GM12864 (cell line): ENCODE data around the gene NEU4.

Experiments
- DNase-seq: peaks from one replicate; pipeline ENCODE4 v3.0.0-alpha.2; 2011; ENCODE audit warnings: low read depth
- H3K4me3 ChIP-seq: 2 replicates; pipeline ENCODE4 v1.5.1; 2011; ENCODE audit warnings: mild to moderate bottlenecking, low read depth, low read length, control low read depth
- TF ChIP-seq, protein P1 (sequence below): IDR thresholded peaks from 2 replicates; pipeline ENCODE4 v1.5.1; 2011; ENCODE audit warnings: low read depth, mild to moderate bottlenecking, moderate library complexity, low read length, control low read depth, inconsistent platforms; ENCODE audit errors: missing control alignments

The NEU4 gene

DNA sequence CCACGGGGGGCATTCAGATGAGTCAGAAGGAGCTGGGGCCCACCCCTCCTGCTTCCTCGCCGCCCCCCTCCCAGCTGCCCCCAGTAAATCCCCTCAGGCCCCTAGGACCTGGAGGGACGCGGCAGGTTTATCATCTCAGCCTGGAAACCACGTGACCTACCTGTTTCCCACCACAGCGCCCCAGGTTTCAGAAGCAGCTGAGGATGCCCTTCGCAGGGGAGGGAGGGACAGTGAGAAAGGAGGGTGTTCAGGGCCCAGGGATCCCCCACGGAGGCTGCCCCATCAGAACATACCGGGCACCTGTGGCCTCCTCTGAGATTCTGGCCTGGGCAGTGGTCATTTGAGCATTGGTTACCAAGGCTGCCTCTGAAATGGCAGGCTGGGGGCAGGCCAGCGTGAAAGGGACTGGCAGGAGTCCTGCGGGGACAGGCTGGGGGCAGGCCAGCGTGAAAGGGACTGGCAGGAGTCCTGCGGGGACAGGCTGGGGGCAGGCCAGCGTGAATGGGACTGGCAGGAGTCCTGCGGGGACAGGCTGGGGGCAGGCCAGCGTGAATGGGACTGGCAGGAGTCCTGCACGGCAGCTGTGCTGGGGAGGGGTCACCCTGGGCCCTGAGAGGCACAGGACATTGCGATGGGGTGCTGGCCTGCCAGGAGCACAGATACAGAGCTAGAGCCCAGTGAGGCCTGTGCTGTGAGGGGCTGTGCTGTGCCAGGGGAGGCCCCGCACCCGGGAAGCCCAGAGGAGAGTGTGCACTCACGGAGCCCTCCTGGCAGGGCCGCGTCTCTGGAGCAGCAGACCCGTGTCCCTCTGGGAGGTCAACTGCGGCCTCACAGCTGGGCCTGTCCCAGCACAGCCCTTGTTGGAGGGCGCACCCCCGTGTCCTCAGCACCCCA, 1.6 kb downstream of the NEU4 start:
- DNase-seq: no peak
- no peak overlapping the region for H3K4me3 ChIP-seq
- TF ChIP-seq, protein P1, sequence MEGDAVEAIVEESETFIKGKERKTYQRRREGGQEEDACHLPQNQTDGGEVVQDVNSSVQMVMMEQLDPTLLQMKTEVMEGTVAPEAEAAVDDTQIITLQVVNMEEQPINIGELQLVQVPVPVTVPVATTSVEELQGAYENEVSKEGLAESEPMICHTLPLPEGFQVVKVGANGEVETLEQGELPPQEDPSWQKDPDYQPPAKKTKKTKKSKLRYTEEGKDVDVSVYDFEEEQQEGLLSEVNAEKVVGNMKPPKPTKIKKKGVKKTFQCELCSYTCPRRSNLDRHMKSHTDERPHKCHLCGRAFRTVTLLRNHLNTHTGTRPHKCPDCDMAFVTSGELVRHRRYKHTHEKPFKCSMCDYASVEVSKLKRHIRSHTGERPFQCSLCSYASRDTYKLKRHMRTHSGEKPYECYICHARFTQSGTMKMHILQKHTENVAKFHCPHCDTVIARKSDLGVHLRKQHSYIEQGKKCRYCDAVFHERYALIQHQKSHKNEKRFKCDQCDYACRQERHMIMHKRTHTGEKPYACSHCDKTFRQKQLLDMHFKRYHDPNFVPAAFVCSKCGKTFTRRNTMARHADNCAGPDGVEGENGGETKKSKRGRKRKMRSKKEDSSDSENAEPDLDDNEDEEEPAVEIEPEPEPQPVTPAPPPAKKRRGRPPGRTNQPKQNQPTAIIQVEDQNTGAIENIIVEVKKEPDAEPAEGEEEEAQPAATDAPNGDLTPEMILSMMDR: no peak

DNA sequence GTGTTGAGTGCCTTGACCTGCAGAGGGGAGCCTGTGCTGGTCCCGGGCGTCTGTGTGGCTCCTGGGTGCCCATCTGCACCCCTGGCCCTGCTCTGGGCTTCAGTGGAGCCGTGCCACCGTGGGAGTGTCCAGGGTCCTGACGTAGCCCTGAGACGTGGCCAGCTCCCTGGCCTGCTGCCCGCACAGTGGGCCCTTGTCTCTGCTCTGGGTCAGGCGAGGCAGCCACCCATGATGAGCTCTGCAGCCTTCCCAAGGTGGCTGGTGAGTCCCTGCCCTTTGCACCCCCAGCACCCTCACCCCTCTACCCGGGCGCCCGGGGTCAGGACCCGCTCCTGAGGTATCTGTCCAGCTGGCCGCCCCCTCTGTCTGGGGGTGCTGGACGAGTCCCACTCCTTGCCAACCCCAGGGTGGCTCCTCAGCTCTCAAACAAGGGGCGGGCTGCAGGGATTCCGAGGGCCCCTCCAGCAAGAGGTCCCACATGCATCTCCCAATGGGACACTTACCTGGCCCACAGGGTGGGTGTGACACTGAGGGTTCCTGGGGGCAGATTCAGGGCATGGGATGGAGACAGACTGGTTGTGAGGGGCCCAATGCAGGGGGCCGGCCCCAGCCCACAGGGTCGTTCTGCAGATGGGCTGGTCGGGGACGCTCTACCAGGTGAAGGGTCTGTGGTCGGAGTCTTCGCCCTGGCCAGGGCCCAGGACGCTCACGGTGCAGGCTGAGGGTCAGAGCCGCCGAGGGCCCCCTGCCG, 2.4 kb downstream of the NEU4 start:
- DNase-seq: no peak
- no peak overlapping the region for H3K4me3 ChIP-seq
- TF ChIP-seq, protein P1: no peak

DNA sequence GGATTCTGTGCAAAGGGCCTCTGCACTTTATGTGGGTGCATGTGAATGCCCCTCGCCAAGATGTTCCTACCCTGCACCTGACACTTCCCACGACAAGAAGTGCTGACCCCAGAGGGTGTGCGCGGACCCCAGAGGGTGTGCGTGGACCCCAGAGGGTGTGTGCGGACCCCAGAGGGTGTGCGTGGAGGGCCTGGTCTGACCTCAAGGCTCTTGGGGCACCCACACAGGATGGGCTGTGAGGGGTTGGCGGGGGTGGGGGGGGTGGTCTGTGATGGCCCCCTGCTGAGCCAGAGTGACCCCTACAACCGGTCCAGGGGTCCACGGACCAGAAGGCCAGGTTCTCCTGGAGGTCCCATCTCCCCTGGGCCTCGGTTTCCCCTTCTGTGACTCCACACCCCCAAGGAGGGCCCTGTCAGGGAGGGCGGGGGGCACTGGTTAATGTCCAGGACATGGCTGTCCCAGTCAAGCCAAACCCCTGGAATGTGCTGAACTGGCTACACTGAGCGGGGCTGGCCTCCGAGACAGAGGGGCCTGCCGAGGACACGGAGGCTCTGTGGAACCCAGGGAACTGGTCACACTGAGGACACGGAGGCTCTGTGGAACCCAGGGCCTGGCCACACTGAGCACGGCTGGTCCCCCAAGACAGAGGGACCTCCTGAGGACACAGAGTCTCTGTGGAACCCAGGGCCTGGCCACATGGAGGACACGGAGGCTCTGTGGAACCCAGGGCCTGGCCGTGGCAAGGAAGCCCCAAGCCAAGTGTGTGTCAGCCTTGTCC, 3.1 kb downstream of the NEU4 start:
- DNase-seq: no peak
- H3K4me3 ChIP-seq: no peak overlapping the region
- TF ChIP-seq, protein P1: no peak

DNA sequence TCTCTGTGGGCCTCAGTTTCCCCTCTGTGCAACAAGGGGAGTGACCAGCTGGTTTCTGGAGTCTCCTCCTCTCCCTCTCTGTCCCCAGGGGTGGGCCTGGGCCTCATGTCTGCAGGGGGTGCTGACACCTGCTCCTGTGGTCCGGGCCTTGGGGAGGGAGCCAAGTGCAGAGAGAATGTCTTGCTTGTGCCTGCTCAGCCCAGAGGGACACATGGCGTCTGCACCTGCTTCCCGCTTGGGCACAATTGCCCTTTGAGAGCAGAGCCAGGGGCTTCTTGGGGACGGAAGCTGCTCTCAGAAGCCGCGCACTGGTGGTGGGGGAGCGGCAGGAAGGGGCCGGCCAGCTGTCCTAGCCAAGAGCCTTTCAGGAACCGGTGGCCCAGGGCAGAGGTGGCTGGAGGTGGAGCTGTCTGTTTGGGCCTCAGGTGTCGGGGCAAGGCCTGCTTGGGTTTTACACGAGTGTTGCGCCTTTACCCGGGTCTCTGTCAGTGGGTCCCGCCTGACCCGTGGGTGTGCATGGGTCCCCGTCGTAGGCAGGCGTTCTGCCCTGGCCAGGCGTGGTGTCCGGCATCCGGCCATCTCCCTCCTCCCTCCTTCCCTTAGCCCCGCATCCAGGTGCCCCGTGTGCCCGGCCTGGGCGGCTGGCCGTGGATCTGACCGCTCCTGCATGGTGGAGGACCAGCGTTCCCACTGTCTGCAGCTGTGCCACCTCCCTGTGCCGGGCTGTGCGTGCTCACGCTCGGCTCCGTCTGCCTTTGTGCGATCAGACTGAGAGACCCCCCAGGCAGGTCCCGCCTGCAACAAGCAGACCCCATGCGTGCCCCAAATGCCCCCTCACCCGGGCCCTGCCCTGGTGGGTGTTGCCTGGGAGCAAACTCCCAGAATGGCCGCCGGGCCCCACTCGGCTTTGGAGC, 4.0 kb downstream of the NEU4 start:
- TF ChIP-seq, protein P1: no peak
- no peak overlapping the region for H3K4me3 ChIP-seq
- DNase-seq: no peak

DNA sequence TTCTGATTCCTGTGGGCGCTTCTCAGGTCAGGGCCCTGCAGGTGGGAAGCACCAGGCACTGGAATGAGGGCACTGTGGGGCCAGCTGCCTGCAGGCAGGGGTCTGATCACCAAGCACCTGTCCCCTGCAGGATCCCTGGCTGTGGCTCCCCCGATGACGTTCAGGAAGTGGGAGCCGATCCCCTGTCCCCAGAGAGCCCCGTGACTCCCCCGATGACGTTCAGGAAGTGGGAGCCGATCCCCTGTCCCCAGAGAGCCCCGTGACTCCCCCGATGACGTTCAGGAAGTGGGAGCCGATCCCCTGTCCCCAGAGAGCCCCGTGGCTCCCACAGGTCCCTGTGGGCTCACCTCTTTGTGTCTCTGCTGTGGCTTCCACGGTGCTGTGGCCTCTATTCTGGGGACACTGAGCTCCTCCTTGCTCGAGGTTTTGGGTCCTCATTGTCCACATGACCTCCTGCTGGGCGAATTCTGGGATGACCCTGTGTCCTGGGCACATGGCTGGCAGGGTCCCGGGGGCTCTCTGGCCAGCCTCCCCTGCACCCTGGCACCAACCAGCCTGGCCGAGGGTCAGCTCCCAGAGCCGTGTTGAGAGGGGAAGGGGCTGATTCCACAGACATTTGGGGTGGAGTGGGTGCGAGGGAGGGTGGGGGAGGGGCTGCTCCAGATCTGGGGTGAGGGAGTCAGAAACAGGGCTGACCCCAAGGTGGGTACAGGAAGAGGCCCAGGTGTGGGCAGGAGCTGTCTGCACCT, 4.8 kb downstream of the NEU4 start:
- no peak for DNase-seq
- TF ChIP-seq, protein P1: no peak
- H3K4me3 ChIP-seq: no peak overlapping the region

DNA sequence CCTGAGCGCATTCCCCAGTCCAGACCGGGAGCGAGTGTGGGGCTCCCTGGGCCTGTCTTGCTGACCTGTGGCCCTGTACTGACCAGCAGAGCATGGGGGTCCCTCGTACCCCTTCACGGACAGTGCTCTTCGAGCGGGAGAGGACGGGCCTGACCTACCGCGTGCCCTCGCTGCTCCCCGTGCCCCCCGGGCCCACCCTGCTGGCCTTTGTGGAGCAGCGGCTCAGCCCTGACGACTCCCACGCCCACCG, 5.3 kb downstream of the NEU4 start:
- no peak overlapping the region for H3K4me3 ChIP-seq
- TF ChIP-seq, protein P1: no peak
- DNase-seq: no peak
